ENCODE measurements around the gene PGBD4. TPM values are rescaled to one million over a fixed set of nuclear protein-coding genes. Genes with fewer than 3 reads are reported as not detected.

PGBD4 gene
- total RNA-seq, 1 experiment from 2014 or later: 1.1 TPM

- TF ChIP-seq TEAD1 (CRISPR knock-in tag; IDR thresholded peaks at IDR 0.05): no peak
- no peak for TF ChIP-seq ZNF425 (CRISPR knock-in tag; conservative IDR thresholded peaks at IDR 0.05)
- no peak for TF ChIP-seq ZNF416 (CRISPR knock-in tag; IDR thresholded peaks at IDR 0.05)
- no peak for TF ChIP-seq SP1 (CRISPR knock-in tag; conservative IDR thresholded peaks at IDR 0.05)
- no peak for TF ChIP-seq GTF2I (CRISPR knock-in tag; conservative IDR thresholded peaks at IDR 0.05)
- TF ChIP-seq ZNF138 (CRISPR knock-in tag; conservative IDR thresholded peaks at IDR 0.05): no peak
- no peak for TF ChIP-seq ETV6 (CRISPR knock-in tag; IDR thresholded peaks at IDR 0.05)
- no peak for TF ChIP-seq CDX4 (CRISPR knock-in tag; IDR thresholded peaks at IDR 0.05; ENCODE audit: borderline replicate concordance)
- no peak for TF ChIP-seq ZSCAN18 (CRISPR knock-in tag; IDR thresholded peaks at IDR 0.05)
- TF ChIP-seq NFATC4 (CRISPR knock-in tag; IDR thresholded peaks at IDR 0.05): no peak
- TF ChIP-seq NFE2L1 (CRISPR knock-in tag; IDR thresholded peaks at IDR 0.05): no peak
- no peak for TF ChIP-seq ATF2 (CRISPR knock-in tag; IDR thresholded peaks at IDR 0.05; ENCODE audit: borderline replicate concordance, low read depth)
- TF ChIP-seq FOXJ3 (CRISPR knock-in tag; IDR thresholded peaks at IDR 0.05; ENCODE audit: borderline replicate concordance): no peak
- TF ChIP-seq TEAD4 (CRISPR knock-in tag; IDR thresholded peaks at IDR 0.05): no peak
- TF ChIP-seq SOX15 (CRISPR knock-in tag; IDR thresholded peaks at IDR 0.05): no peak
- TF ChIP-seq EMX1 (CRISPR knock-in tag; IDR thresholded peaks at IDR 0.05): no peak
- no peak for TF ChIP-seq ZNF281 (CRISPR knock-in tag; IDR thresholded peaks at IDR 0.05)
- H3K36me3 Mint-ChIP-seq: no peaks in the 10 kb centered on the region
- H3K4me3 Mint-ChIP-seq: no peak overlapping the region
- ATAC-seq (no peak), DNase-seq (ENCODE audit: low spot score) (no peak)
- H3K9me3 Mint-ChIP-seq: no peaks in the 10 kb centered on the region
- no peak overlapping the region for H3K27ac Mint-ChIP-seq
- H3K4me1 Mint-ChIP-seq: peaks cover 5% of the 10 kb centered on the region
- no peaks in the 10 kb centered on the region for H3K27me3 Mint-ChIP-seq (ENCODE audit: low read depth)
- ChIA-PET POLR2A (no interaction called here), CTCF (no interaction called here)
Observed at GRCh38 chr15:34114739-34115138, 12.9 kb downstream of the PGBD4 start.

- ChIA-PET POLR2A (no interaction called here), CTCF (no interaction called here)
- Mint-ChIP-seq H3K9me3 (no peaks in the 10 kb centered on the region), H3K4me1 (no peaks in the 10 kb centered on the region), H3K27me3 (ENCODE audit: low read depth) (no peaks in the 10 kb centered on the region), H3K36me3 (no peaks in the 10 kb centered on the region), H3K27ac (no peak overlapping the region), H3K4me3 (no peak overlapping the region)
- no peak for DNase-seq (ENCODE audit: low spot score)
- no peak for ATAC-seq
- TF ChIP-seq SMAD4 (CRISPR knock-in tag; IDR thresholded peaks at IDR 0.05) (no peak), FOXP4 (CRISPR knock-in tag; IDR thresholded peaks at IDR 0.05) (no peak), GTF2I (CRISPR knock-in tag; conservative IDR thresholded peaks at IDR 0.05) (no peak), ZNF416 (CRISPR knock-in tag; IDR thresholded peaks at IDR 0.05) (no peak), GABPB1 (CRISPR knock-in tag; IDR thresholded peaks at IDR 0.05) (no peak), CDX4 (CRISPR knock-in tag; IDR thresholded peaks at IDR 0.05; ENCODE audit: borderline replicate concordance) (no peak), ZBTB43 (CRISPR knock-in tag; IDR thresholded peaks at IDR 0.05) (no peak), E2F1 (CRISPR knock-in tag; IDR thresholded peaks at IDR 0.05) (no peak)
Observed at GRCh38 chr15:34116620-34117019, 14.7 kb downstream of the PGBD4 start.

Measured in WTC11 (cell line).